ENCODE results near the gene ELOB. TPM values are rescaled to one million over a fixed set of nuclear protein-coding genes. Genes with fewer than 3 reads are reported as not detected.

The ELOB gene
- total RNA-seq, 2 donors from 2014 or later: 264 to 272 TPM

- no peak for DNase-seq
- Mint-ChIP-seq H3K9me3 (peaks cover 11% of the 10 kb centered on the region), H3K27me3 (ENCODE audit: insufficient read depth) (peaks cover 35% of the 10 kb centered on the region), H3K4me3 (no peak overlapping the region), H3K27ac (no peak overlapping the region), H3K4me1 (peaks cover 12% of the 10 kb centered on the region), H3K36me3 (ENCODE audit: low read depth) (no peaks in the 10 kb centered on the region)
- H3K4me1 ChIP-seq (ENCODE audit: control insufficient read depth, insufficient read depth, low read length): peaks cover 5% of the 10 kb centered on the region
- H3K9me3 ChIP-seq (ENCODE audit: control insufficient read depth, low read length): peaks cover 2% of the 10 kb centered on the region
- no peak overlapping the region for H3K27ac ChIP-seq (ENCODE audit: low read depth, low read length)
- H3K27me3 ChIP-seq (ENCODE audit: control insufficient read depth, insufficient read depth, low read length, poor library complexity, severe bottlenecking): peaks cover 4% of the 10 kb centered on the region
- no peaks in the 10 kb centered on the region for H3K36me3 ChIP-seq (ENCODE audit: control insufficient read depth, insufficient read depth, low read length)
- H3K9ac ChIP-seq (ENCODE audit: extremely low read depth, low read length, poor library complexity, severe bottlenecking): no peak overlapping the region
- H3K4me3 ChIP-seq (ENCODE audit: low read length): no peak overlapping the region
- 82 to 91% methylated on average over 2 of the region's 3 CpGs for WGBS, 2 experiments (ENCODE audit: insufficient coverage in 1 of 2, insufficient read length in 1 of 2)
- TF ChIP-seq CTCF (conservative IDR thresholded peaks at IDR 0.05): no peak
Measured at GRCh38 chr16:2809149-2809760, 32.2 kb upstream of the ELOB start.

- H3K27me3 Mint-ChIP-seq (ENCODE audit: insufficient read depth): peaks cover 41% of the 10 kb centered on the region
- Histone ChIP-seq H3K27me3 (ENCODE audit: control insufficient read depth, insufficient read depth, low read length, poor library complexity, severe bottlenecking) (peaks cover 4% of the 10 kb centered on the region), H3K9me3 (ENCODE audit: control insufficient read depth, low read length) (peaks cover 12% of the 10 kb centered on the region), H3K4me1 (ENCODE audit: control insufficient read depth, insufficient read depth, low read length) (peaks cover 5% of the 10 kb centered on the region), H3K4me3 (ENCODE audit: low read length) (no peak overlapping the region), H3K27ac (ENCODE audit: low read depth, low read length) (no peak overlapping the region), H3K9ac (ENCODE audit: extremely low read depth, low read length, poor library complexity, severe bottlenecking) (no peak overlapping the region), H3K36me3 (ENCODE audit: control insufficient read depth, insufficient read depth, low read length) (no peaks in the 10 kb centered on the region)
- H3K27ac Mint-ChIP-seq: no peak overlapping the region
- peaks cover 12% of the 10 kb centered on the region for H3K4me1 Mint-ChIP-seq
- DNase-seq: peak; percentile 26
- no peaks in the 10 kb centered on the region for H3K36me3 Mint-ChIP-seq (ENCODE audit: low read depth)
- H3K4me3 Mint-ChIP-seq: no peak overlapping the region
- no peak for TF ChIP-seq CTCF (conservative IDR thresholded peaks at IDR 0.05)
- 91 to 95% methylated on average over 3 to 7 of the region's 7 CpGs for WGBS, 2 experiments (ENCODE audit: insufficient coverage in 1 of 2, insufficient read length in 1 of 2)
- peaks cover 19% of the 10 kb centered on the region for H3K9me3 Mint-ChIP-seq
Measured at GRCh38 chr16:2808181-2808580, 31.1 kb upstream of the ELOB start.

GRCh38 chr16:2806286-2806685 is 29.2 kb upstream of the ELOB start:
- peaks cover 41% of the 10 kb centered on the region for H3K27me3 Mint-ChIP-seq (ENCODE audit: insufficient read depth)
- H3K4me3 Mint-ChIP-seq: no peak overlapping the region
- no peak overlapping the region for H3K27ac Mint-ChIP-seq
- no peaks in the 10 kb centered on the region for H3K36me3 ChIP-seq (ENCODE audit: control insufficient read depth, insufficient read depth, low read length)
- no peaks in the 10 kb centered on the region for H3K4me1 ChIP-seq (ENCODE audit: control insufficient read depth, insufficient read depth, low read length)
- peaks cover 27% of the 10 kb centered on the region for H3K9me3 Mint-ChIP-seq
- peaks cover 18% of the 10 kb centered on the region for H3K9me3 ChIP-seq (ENCODE audit: control insufficient read depth, low read length)
- no peak for DNase-seq
- H3K4me1 Mint-ChIP-seq: no peaks in the 10 kb centered on the region
- H3K4me3 ChIP-seq (ENCODE audit: low read length): no peak overlapping the region
- TF ChIP-seq CTCF (conservative IDR thresholded peaks at IDR 0.05): no peak
- no peak overlapping the region for H3K9ac ChIP-seq (ENCODE audit: extremely low read depth, low read length, poor library complexity, severe bottlenecking)
- peaks cover 4% of the 10 kb centered on the region for H3K27me3 ChIP-seq (ENCODE audit: control insufficient read depth, insufficient read depth, low read length, poor library complexity, severe bottlenecking)
- 78 to 81% methylated on average over 3 to 5 of the region's 5 CpGs for WGBS, 2 experiments (ENCODE audit: insufficient coverage in 1 of 2, insufficient read length in 1 of 2)
- H3K27ac ChIP-seq (ENCODE audit: low read depth, low read length): no peak overlapping the region
- no peaks in the 10 kb centered on the region for H3K36me3 Mint-ChIP-seq (ENCODE audit: low read depth)

Data from endodermal cell (in vitro differentiated cells).